Lower leg skin (tissue), 3 donors: ENCODE data around the gene OR52K1.

Source experiments
- CTCF ChIP-seq, 3 donors: fragments of 450-650 bp; IDR thresholded peaks; one replicate each; pipeline ENCODE4 v1.5.1; 2016; ENCODE audit warnings: antibody characterized with exemption in 3 of 3, mild to moderate bottlenecking in 3 of 3, moderate library complexity in 2 of 3
- POLR2A ChIP-seq, 2 donors: fragments of 450-650 bp; IDR thresholded peaks; one replicate each; pipeline ENCODE4 v1.6.1; 2016 to 2017; ENCODE audit warnings: antibody characterized with exemption in 2 of 2, mild to moderate bottlenecking in 1 of 2, moderate library complexity in 1 of 2

DNA sequence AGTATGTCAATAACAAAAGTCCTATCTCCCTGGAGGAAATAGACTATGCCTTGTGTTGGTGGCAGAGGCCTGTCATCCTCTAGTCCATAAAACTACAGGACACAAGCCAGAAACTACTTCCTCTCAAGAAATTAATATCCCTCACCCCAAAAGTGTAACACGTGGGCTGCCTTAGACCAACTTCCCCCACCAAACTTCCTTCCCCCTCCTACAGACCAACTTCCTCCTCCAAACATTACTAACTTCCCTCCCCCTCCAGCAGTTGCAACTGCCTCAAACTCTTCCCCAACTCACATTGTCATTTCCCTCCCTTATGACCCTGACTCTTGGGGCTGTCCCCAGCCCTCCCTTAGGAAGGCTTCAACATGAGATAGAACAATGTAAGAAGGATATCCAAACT, 27.0 kb upstream of the OR52K1 start:
- TF ChIP-seq CTCF (IDR thresholded peaks at IDR 0.05) (no peak), POLR2A (IDR thresholded peaks at IDR 0.05) (no peak)
